Measurements from ENCODE around the gene HTR6. TPM values are rescaled to one million over a fixed set of nuclear protein-coding genes. Genes with fewer than 3 reads are reported as not detected.

The HTR6 gene
- total RNA-seq, 1 experiment from 2014 or later = not detected

DNA sequence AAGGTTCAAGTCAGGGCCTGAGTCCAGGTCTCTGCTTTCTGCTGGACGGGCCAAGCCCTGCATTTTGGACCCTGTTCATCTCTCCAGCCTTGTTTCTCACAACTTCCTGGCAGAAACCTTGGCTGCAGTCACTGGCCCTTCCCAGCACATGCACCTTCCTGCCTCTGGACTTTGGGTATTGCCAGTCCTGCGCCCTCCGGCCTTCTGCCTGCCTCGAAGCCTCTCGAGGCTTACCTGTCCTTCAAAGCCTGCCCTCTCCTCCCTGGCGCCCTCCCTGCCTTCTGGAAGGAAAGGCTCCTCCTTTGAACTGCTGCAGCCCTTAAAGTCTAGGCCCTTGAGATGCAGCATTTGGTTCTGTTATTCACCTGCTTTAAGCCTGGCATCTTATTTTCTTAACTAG, 52.8 kb downstream of the HTR6 start:
- no TSS peak for BruUV-seq (replicated peaks)

DNA sequence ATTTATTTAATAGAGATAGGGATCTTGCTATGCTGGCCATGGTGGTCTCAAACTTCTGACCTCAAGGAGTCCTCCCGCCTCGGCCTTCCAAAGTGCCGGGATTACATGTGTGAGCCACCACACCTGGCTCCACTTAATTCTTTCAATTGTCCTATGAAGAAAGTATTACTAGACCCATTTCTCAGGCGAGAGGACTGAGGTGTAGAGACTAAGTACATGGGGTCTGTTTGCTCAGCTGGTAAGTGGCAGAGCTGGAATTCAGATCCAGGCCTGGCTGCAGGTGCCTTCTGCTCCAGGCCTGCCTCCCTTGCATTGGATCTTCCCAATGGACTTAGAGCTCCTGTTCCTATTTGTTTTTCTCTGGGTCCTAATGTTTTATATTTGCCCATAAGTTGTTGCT, 55.5 kb downstream of the HTR6 start:
- CTCF ChIA-PET = no interaction called here
- TF ChIP-seq, protein P1, sequence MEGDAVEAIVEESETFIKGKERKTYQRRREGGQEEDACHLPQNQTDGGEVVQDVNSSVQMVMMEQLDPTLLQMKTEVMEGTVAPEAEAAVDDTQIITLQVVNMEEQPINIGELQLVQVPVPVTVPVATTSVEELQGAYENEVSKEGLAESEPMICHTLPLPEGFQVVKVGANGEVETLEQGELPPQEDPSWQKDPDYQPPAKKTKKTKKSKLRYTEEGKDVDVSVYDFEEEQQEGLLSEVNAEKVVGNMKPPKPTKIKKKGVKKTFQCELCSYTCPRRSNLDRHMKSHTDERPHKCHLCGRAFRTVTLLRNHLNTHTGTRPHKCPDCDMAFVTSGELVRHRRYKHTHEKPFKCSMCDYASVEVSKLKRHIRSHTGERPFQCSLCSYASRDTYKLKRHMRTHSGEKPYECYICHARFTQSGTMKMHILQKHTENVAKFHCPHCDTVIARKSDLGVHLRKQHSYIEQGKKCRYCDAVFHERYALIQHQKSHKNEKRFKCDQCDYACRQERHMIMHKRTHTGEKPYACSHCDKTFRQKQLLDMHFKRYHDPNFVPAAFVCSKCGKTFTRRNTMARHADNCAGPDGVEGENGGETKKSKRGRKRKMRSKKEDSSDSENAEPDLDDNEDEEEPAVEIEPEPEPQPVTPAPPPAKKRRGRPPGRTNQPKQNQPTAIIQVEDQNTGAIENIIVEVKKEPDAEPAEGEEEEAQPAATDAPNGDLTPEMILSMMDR (conservative IDR thresholded peaks at IDR 0.05) = no peak
- TF ChIP-seq EZH2 (IDR thresholded peaks at IDR 0.05; ENCODE audit: low read depth) = no peak
- no peaks in the 10 kb centered on the region for H3K36me3 ChIP-seq (ENCODE audit: low read depth)

More for the DNA sequence above, 52.8 kb downstream of the HTR6 start:
- no peak overlapping the region for H2AFZ ChIP-seq
- H3K27me3 ChIP-seq (ENCODE audit: insufficient read depth, low read depth) = no peaks in the 10 kb centered on the region
- H3K27ac ChIP-seq = no peak overlapping the region
- DNase-seq = no peak
- no peaks in the 10 kb centered on the region for H3F3A ChIP-seq (ENCODE audit: insufficient read depth, low read depth)
- H3K79me2 ChIP-seq (ENCODE audit: low read depth) = no peaks in the 10 kb centered on the region
- H3K4me2 ChIP-seq = no peak overlapping the region
- no peaks in the 10 kb centered on the region for H3K4me1 ChIP-seq (replicated peaks; ENCODE audit: insufficient read depth)
- ChIA-PET CTCF (no interaction called here), POLR2A (ENCODE audit: unreplicated experiment) (no interaction called here)
- no peaks in the 10 kb centered on the region for H3K9me2 ChIP-seq (ENCODE audit: insufficient read depth)
- intact Hi-C loops (cut with micrococcal nuclease; ENCODE audit: unreplicated experiment) = no loop called here
- no peaks in the 10 kb centered on the region for H3K9me3 ChIP-seq (ENCODE audit: insufficient read depth, low read depth)
- TF ChIP-seq, protein P1 (conservative IDR thresholded peaks at IDR 0.05) = no peak
- no peak for TF ChIP-seq EZH2 (IDR thresholded peaks at IDR 0.05; ENCODE audit: low read depth)
- H3K4me3 ChIP-seq = no peak overlapping the region
- no peaks in the 10 kb centered on the region for H3K36me3 ChIP-seq (ENCODE audit: low read depth)
- H4K20me1 ChIP-seq (ENCODE audit: insufficient read depth) = no peaks in the 10 kb centered on the region

DNA sequence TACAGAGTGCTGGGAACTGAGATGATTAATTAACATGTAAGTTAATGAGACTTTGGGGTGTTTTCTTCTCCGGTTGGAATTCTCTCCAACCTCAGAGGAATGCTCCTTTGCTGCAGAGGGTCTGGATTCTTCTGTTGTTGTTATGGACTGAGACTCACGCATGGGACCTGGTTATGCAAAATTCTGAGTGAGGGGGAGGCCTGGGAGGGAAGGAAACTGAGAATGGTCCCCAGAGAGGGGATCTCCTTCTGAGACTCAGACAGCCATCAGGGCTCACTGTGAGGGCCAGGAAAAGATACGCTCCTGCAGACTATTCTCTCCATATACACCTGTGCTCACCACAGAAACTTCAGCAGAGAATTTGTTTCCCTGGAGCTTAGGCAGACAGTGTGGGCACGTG, 56.3 kb downstream of the HTR6 start:
- Histone ChIP-seq H4K20me1 (ENCODE audit: insufficient read depth) (no peaks in the 10 kb centered on the region), H3K79me2 (ENCODE audit: low read depth) (no peaks in the 10 kb centered on the region), H3K9me3 (ENCODE audit: insufficient read depth, low read depth) (no peaks in the 10 kb centered on the region), H3K27ac (no peak overlapping the region), H3K36me3 (ENCODE audit: low read depth) (no peaks in the 10 kb centered on the region), H3K4me2 (no peak overlapping the region), H3K4me1 (replicated peaks; ENCODE audit: insufficient read depth) (no peaks in the 10 kb centered on the region), H2AFZ (no peak overlapping the region), H3K27me3 (ENCODE audit: insufficient read depth, low read depth) (no peaks in the 10 kb centered on the region), H3K9me2 (ENCODE audit: insufficient read depth) (no peaks in the 10 kb centered on the region), H3K4me3 (no peak overlapping the region), H3F3A (ENCODE audit: insufficient read depth, low read depth) (no peaks in the 10 kb centered on the region)
- CTCF ChIA-PET = no interaction called here
- TF ChIP-seq EZH2 (IDR thresholded peaks at IDR 0.05; ENCODE audit: low read depth) = no peak
- TF ChIP-seq, protein P1 (conservative IDR thresholded peaks at IDR 0.05) = no peak
- no TSS peak for BruUV-seq (replicated peaks)
- DNase-seq = no peak
- POLR2A ChIA-PET (ENCODE audit: unreplicated experiment) = no interaction called here
- intact Hi-C loops (cut with micrococcal nuclease; ENCODE audit: unreplicated experiment) = no loop called here

More for the DNA sequence above, 55.5 kb downstream of the HTR6 start:
- DNase-seq = no peak
- H3K4me1 ChIP-seq (replicated peaks; ENCODE audit: insufficient read depth) = no peaks in the 10 kb centered on the region
- H3K79me2 ChIP-seq (ENCODE audit: low read depth) = no peaks in the 10 kb centered on the region
- intact Hi-C loops (cut with micrococcal nuclease; ENCODE audit: unreplicated experiment) = no loop called here
- no TSS peak for BruUV-seq (replicated peaks)
- POLR2A ChIA-PET (ENCODE audit: unreplicated experiment) = no interaction called here
- no peaks in the 10 kb centered on the region for H4K20me1 ChIP-seq (ENCODE audit: insufficient read depth)
- no peak overlapping the region for H2AFZ ChIP-seq
- no peaks in the 10 kb centered on the region for H3F3A ChIP-seq (ENCODE audit: insufficient read depth, low read depth)
- H3K27me3 ChIP-seq (ENCODE audit: insufficient read depth, low read depth) = no peaks in the 10 kb centered on the region
- H3K4me3 ChIP-seq = no peak overlapping the region
- no peaks in the 10 kb centered on the region for H3K9me3 ChIP-seq (ENCODE audit: insufficient read depth, low read depth)
- H3K27ac ChIP-seq = no peak overlapping the region
- H3K9me2 ChIP-seq (ENCODE audit: insufficient read depth) = no peaks in the 10 kb centered on the region
- no peak overlapping the region for H3K4me2 ChIP-seq

Data from PC-9 (cell line).